K562 (cell line): Measurements from ENCODE around the gene GYS1. TPM values are rescaled to one million over a fixed set of nuclear protein-coding genes. Genes with fewer than 3 reads are reported as not detected.

Experiments used
- C11orf30 ChIP-seq: fragments of 450-650 bp; IDR thresholded peaks from 2 replicates; pipeline ENCODE4 v1.6.1; 2016; ENCODE audit warnings: low read depth, mild to moderate bottlenecking
- CC2D1A ChIP-seq: fragments of 450-650 bp; IDR thresholded peaks from 2 replicates; pipeline ENCODE4 v1.6.1; 2017; ENCODE audit warnings: mild to moderate bottlenecking
- CCNT2 ChIP-seq: IDR thresholded peaks from 2 replicates; pipeline ENCODE4 v1.6.1; 2011; ENCODE audit warnings: borderline replicate concordance, low read depth, mild to moderate bottlenecking, moderate library complexity, mixed read lengths, low read length; ENCODE audit not compliant: insufficient read length; ENCODE audit errors: extremely low read depth
- CREM ChIP-seq: IDR thresholded peaks from 2 replicates; pipeline ENCODE4 v1.6.1; 2014; ENCODE audit warnings: antibody characterized with exemption, low read depth
- MYNN ChIP-seq, 2 experiments: sonication (generic); formaldehyde crosslinking in 1 of 2; IDR thresholded peaks; 2 replicates each; pipeline versions ENCODE4 v1.5.0 to v1.6.1; 2016 to 2020; ENCODE audit warnings: antibody characterized with exemption in 1 of 2, missing genetic modification reagents in 1 of 2
- NR4A1 ChIP-seq, 2 experiments: fragments of 250-450 bp in 1 of 2; fragments of 450-650 bp in 1 of 2; sonication (Bioruptor Pico) in 1 of 2; IDR thresholded peaks; 2 replicates each; pipeline versions ENCODE4 v1.4.0 to v1.6.1; 2016 to 2020; ENCODE audit warnings: mild to moderate bottlenecking in 2 of 2, missing compliant biosample characterization in 1 of 2, missing genetic modification characterization in 1 of 2, moderate library complexity in 1 of 2
- PHF21A ChIP-seq: fragments of 450-650 bp; IDR thresholded peaks from 2 replicates; pipeline ENCODE4 v1.6.1; 2017; ENCODE audit warnings: low read depth, borderline replicate concordance
- PRPF4 ChIP-seq: fragments of 200-400 bp; formaldehyde crosslinking; IDR thresholded peaks from one replicate; pipeline ENCODE4 v1.6.1; 2017; ENCODE audit warnings: low read length, low read depth, mild to moderate bottlenecking; ENCODE audit not compliant: insufficient read depth, poor library complexity, severe bottlenecking
- RAD21 ChIP-seq, 2 experiments: fragments of 250-450 bp in 1 of 2; fragments of 450-650 bp in 1 of 2; sonication (Bioruptor Pico) in 1 of 2; formaldehyde crosslinking in 1 of 2; IDR thresholded peaks in 1 of 2; conservative IDR thresholded peaks in 1 of 2; 2 replicates each; pipeline versions ENCODE4 v1.4.0 to v1.8.0; 2020 to 2022; ENCODE audit warnings: mild to moderate bottlenecking in 2 of 2, moderate library complexity in 1 of 2
- RBM25 ChIP-seq: fragments of 200-400 bp; formaldehyde crosslinking; IDR thresholded peaks from 2 replicates; pipeline ENCODE4 v1.6.1; 2018; ENCODE audit warnings: low read length, low read depth, moderate library complexity; ENCODE audit not compliant: severe bottlenecking
- SMARCE1 ChIP-seq: fragments of 450-650 bp; IDR thresholded peaks from 2 replicates; pipeline ENCODE4 v1.7.1; 2016; ENCODE audit warnings: mild to moderate bottlenecking
- SMC3 ChIP-seq: conservative IDR thresholded peaks from 2 replicates; pipeline ENCODE4 v1.6.1; 2011; ENCODE audit warnings: low read depth, low read length, improper control_type of control experiment; ENCODE audit not compliant: insufficient read depth
- SP1 ChIP-seq: sonication (generic); formaldehyde crosslinking; IDR thresholded peaks from 2 replicates; pipeline ENCODE4 v1.8.1; 2022; ENCODE audit warnings: mild to moderate bottlenecking, missing genetic modification reagents
- TCF7 ChIP-seq: sonication (generic); IDR thresholded peaks from 2 replicates; pipeline ENCODE4 v1.6.1; 2016; ENCODE audit warnings: antibody characterized with exemption, borderline replicate concordance
- TRIM24 ChIP-seq, 2 experiments: fragments of 450-650 bp; IDR thresholded peaks; 2 replicates each; pipeline ENCODE4 v1.6.1; 2016
- XRCC5 ChIP-seq: fragments of 200-400 bp; formaldehyde crosslinking; IDR thresholded peaks from 2 replicates; pipeline ENCODE4 v1.6.1; 2017; ENCODE audit warnings: low read depth, mild to moderate bottlenecking, low read length
- ZC3H11A ChIP-seq: IDR thresholded peaks from 2 replicates; pipeline ENCODE4 v1.6.1; 2012; ENCODE audit warnings: low read depth, low read length, improper control_type of control experiment
- ZNF217 ChIP-seq: sonication (generic); formaldehyde crosslinking; IDR thresholded peaks from 2 replicates; pipeline ENCODE4 v1.8.0; 2022; ENCODE audit warnings: mild to moderate bottlenecking, missing genetic modification reagents
- ZNF717 ChIP-seq: fragments of 250-450 bp; sonication (Bioruptor Pico); IDR thresholded peaks from 2 replicates; pipeline ENCODE4 v1.5.0; 2021
- ZSCAN29 ChIP-seq: fragments of 450-650 bp; IDR thresholded peaks from 2 replicates; pipeline ENCODE4 v1.6.1; 2017
- polyA plus RNA-seq, 8 experiments: library from polyadenylated mRNA; depleted of rRNA in 4 of 8; stranded (reverse) in 5 of 8; unstranded in 3 of 8; fragments of >200 nt; fragmentation: Nextera tagmentation in 2 of 8; fragmentation: Illumina TruSeq in 1 of 8; extraction: Ambion mirVana in 2 of 8; extraction: Trizol in 1 of 8; gene quantifications; 2 replicates each; pipeline versions ENCODE4 v1.2.1 to v1.2.3, GENCODE V29; 2011 to 2014; ENCODE audit warnings: inconsistent platforms in 1 of 8, missing spikeins in 1 of 8
- total RNA-seq, 7 experiments: library from RNA; depleted of rRNA in 6 of 7; stranded (reverse); fragments of >200 nt in 6 of 7; fragmentation: Illumina TruSeq in 2 of 7; extraction: Trizol in 2 of 7; gene quantifications; 2 replicates each; pipeline versions ENCODE4 v1.2.1 to v1.2.3, GENCODE V29; 2011 to 2021; ENCODE audit warnings: low replicate concordance in 1 of 7
- TF ChIP-seq, protein P1 (sequence below): sonication (generic); formaldehyde crosslinking; IDR thresholded peaks from 2 replicates; pipeline ENCODE4 v1.8.1; 2023; ENCODE audit warnings: mild to moderate bottlenecking, missing genetic modification reagents, moderate library complexity
- TF ChIP-seq, protein P2 (sequence below): fragments of 250-450 bp; sonication (Bioruptor Pico); IDR thresholded peaks from 2 replicates; pipeline ENCODE4 v1.4.0; 2020; ENCODE audit warnings: borderline replicate concordance
- TF ChIP-seq, protein P3 (sequence below): fragments of 250-450 bp; sonication (Bioruptor Pico); IDR thresholded peaks from 2 replicates; pipeline ENCODE4 v1.8.0; 2022; ENCODE audit warnings: moderate library complexity, mild to moderate bottlenecking, inconsistent platforms
- TF ChIP-seq, protein P4 (sequence below): fragments of 450-650 bp; IDR thresholded peaks from 2 replicates; pipeline ENCODE4 v1.6.1; 2016

The GYS1 gene
- total and polyA plus RNA-seq, 9 of the 15 experiments (the other 6 are each of a cell fraction or from before 2014, with no cell fraction given) = 1.9 to 31.1 (median 15.2) TPM

DNA sequence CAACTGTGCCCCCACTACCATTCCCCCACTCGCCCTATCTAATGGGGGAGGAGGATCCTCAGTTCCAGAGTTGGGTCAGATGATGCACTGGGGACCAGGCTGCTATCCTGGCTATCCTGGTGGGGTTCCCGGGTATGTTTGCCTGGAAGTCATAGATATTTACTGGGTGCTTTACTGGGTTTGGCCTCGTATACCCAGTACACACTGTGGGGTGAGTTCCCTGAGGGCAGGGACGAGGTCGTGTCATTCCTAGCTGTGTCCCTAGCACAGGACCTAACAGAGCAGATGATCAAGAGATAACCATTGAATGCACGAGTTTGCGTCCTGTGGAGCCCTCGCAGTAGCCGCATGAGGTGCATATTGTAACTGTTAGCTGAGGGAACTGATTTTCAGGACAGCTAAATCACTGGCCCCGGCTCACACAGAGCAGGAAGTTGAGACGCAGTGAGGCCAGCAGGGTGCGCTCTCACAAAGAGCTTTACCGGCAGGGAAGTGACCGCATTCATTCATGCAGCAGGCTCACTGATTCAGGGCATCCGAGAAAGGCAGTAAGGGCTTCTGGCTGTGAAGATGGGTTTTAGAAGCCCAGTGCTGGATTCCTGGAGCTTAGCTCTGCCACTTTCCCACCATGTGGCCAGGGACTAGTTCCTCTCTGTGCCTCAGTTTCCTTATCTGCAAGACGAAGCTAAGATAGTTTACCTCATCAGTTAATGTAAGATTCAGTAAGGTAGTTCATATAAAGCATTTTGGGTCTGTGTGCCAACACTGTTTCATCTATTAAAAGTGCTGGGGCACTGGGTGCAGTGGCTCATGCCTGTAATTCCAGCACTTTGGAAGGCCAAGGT is 6.6 kb upstream of the GYS1 start (continued):
- TF ChIP-seq MYNN (IDR thresholded peaks at IDR 0.05) (peak; percentile 28; the same call in 1 of the 2 replicates), MYNN (CRISPR knock-in tag; IDR thresholded peaks at IDR 0.05) (no peak), TRIM24 (IDR thresholded peaks at IDR 0.05) (no peak), ZNF217 (CRISPR knock-in tag) (no peak), XRCC5 (no peak), TCF7 (no peak), C11orf30 (no peak), NR4A1 (CRISPR knock-in tag; IDR thresholded peaks at IDR 0.05) (no peak), NR4A1 (tag; IDR thresholded peaks at IDR 0.05) (no peak), CCNT2 (no peak), SP1 (CRISPR knock-in tag) (peak; percentile 41; the same call in 1 of the 2 replicates), CREM (0 out of 2 replicates have a peak, but pooled peaks have one; percentile 12), ZNF717 (no peak), CC2D1A (no peak), SMARCE1 (no peak), ZC3H11A (no peak), SMC3 (peak; percentile 52; the same call in 1 of the 2 replicates), PHF21A (peak; percentile 69; the same call in 1 of the 2 replicates), RAD21 (CRISPR knock-in tag; conservative IDR thresholded peaks at IDR 0.05 in 1 of 2, IDR thresholded peaks at IDR 0.05 in 1 of 2) (peak in 1 of 2 experiments; percentile 61; a peak in 2 of 4 replicates), RBM25 (no peak), ZSCAN29 (no peak), PRPF4 (no peak)
- TF ChIP-seq, protein P1, sequence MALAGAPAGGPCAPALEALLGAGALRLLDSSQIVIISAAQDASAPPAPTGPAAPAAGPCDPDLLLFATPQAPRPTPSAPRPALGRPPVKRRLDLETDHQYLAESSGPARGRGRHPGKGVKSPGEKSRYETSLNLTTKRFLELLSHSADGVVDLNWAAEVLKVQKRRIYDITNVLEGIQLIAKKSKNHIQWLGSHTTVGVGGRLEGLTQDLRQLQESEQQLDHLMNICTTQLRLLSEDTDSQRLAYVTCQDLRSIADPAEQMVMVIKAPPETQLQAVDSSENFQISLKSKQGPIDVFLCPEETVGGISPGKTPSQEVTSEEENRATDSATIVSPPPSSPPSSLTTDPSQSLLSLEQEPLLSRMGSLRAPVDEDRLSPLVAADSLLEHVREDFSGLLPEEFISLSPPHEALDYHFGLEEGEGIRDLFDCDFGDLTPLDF (CRISPR knock-in tag) = no peak
- TF ChIP-seq, protein P2, sequence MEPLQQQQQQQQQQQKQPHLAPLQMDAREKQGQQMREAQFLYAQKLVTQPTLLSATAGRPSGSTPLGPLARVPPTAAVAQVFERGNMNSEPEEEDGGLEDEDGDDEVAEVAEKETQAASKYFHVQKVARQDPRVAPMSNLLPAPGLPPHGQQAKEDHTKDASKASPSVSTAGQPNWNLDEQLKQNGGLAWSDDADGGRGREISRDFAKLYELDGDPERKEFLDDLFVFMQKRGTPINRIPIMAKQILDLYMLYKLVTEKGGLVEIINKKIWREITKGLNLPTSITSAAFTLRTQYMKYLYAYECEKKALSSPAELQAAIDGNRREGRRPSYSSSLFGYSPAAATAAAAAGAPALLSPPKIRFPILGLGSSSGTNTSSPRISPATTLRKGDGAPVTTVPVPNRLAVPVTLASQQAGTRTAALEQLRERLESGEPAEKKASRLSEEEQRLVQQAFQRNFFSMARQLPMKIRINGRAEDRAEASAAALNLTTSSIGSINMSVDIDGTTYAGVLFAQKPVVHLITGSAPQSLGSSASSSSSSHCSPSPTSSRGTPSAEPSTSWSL (CRISPR knock-in tag) = no peak
- TF ChIP-seq, protein P3, sequence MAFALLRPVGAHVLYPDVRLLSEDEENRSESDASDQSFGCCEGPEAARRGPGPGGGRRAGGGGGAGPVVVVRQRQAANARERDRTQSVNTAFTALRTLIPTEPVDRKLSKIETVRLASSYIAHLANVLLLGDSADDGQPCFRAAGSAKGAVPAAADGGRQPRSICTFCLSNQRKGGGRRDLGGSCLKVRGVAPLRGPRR (CRISPR knock-in tag) = no peak
- TF ChIP-seq, protein P4, sequence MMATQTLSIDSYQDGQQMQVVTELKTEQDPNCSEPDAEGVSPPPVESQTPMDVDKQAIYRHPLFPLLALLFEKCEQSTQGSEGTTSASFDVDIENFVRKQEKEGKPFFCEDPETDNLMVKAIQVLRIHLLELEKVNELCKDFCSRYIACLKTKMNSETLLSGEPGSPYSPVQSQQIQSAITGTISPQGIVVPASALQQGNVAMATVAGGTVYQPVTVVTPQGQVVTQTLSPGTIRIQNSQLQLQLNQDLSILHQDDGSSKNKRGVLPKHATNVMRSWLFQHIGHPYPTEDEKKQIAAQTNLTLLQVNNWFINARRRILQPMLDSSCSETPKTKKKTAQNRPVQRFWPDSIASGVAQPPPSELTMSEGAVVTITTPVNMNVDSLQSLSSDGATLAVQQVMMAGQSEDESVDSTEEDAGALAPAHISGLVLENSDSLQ = no peak
